ENCODE data around the gene ADRB2.

The ADRB2 gene

DNA sequence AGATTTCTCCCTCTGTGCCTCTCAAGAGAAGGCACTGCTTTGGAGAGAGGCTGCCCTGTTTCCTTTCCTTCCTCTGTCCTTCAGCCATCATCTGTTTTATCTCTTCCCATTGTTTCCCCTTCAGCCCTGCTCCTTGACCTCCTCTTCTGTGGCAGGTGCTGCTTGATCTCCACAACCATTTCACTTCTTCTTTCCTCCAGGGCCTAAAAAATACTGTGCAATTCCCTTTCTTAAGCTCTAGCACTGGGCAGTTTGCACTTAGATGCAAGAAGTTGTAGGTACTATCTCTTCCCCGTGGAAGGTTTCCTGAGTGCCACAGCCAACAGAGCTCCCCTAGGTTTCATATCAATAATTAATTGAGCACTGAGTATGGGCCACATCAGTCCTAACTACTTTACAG lies 8.8 kb upstream of the ADRB2 start:
- peak overlapping the region; percentile 53 to 76 (median 71) for H3K4me2 ChIP-seq
- H3K27me3 ChIP-seq, result no peaks in the 10 kb centered on the region
- H3K36me3 ChIP-seq, result no peaks in the 10 kb centered on the region
- peak overlapping the region in 7 of 11 experiments; percentile 2 to 64 (median 55); a peak in 9 of 22 replicates for H3K27ac ChIP-seq
- H3K9ac ChIP-seq, result peak overlapping the region in 1 of 11 experiments; percentile 3; a peak in 1 of 22 replicates
- H3K4me3 ChIP-seq, result no peak overlapping the region
- no peak for TF ChIP-seq Cebpa-rat (IDR thresholded peaks at IDR 0.05)
- H3K9me3 ChIP-seq (replicated peaks in 1 of 11), result peaks cover 0 to 6% (median 0%) of the 10 kb centered on the region in 11 experiments; a peak in 1 of 22 replicates
- H3K4me1 ChIP-seq, result peaks cover 24 to 86% (median 51%) of the 10 kb centered on the region in 10 experiments
- no peaks in the 10 kb centered on the region for H4K20me1 ChIP-seq

DNA sequence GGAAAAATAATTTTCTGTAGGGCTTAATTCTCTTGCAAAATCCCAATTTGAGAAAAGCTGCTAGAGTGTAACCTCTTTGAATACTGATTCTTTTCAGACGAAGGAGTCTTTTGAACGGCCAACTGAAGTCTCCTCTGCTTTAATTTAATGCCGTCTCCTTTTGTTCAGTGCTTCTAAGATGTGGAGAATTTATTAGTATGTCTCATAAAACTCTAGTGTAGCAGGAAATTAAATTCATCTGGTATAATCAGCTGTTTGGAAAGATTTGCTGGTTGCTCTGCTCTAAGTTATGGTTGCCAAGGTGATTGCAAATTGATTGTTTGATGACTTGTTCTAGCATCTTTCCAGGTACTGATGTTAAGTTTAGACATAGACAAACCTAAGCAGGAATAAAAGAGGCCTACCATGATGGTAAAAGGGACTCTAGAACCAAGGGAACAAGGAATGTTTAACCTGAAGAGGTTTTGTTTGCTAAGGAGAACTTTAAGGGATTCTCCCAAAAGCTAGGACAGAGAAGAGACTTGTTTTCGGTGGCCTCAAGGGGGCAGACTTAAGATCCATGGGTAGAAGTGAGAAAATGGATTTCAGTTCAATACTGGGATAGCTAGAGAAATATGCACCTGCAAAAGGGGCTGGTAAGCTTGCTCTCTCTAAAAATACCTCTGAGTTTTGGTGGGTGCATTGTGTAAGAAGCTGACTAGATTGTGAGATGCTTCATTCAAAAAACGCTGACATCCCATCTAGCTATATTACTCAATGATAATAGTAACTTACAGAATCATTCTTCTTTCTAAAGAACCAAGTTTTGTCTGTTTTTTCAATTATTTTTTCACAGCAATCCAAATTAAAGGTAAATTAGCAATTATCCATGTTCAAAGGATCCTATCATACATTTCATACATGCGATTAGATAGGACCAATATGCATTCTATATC lies 5.7 kb upstream of the ADRB2 start:
- no peaks in the 10 kb centered on the region for H3K9me3 ChIP-seq (replicated peaks in 1 of 11)

DNA sequence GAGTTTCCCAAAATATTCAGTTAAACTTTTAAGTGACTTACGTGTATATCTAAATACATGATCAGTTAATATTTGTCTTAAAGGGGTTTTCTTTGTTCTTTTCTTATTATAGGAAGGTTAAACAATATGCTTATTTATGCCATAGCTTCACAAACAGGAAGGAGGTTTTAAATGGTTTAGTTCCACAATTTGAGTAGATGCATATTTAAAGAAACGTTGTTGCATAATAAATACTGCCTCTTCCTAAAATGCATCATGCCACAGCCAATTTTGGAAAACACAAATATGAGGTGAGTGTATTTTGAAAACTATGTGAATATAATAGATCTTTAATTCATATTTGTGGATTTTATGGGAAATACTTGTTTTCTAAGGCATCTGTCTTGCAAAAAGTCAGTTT lies 2.5 kb upstream of the ADRB2 start:
- Histone ChIP-seq H4K20me1 (peaks cover 0 to 24% (median 10%) of the 10 kb centered on the region in 11 experiments; a peak in 14 of 22 replicates), H3K4me3 (peak overlapping the region in 1 of 10 experiments; percentile 29; a peak in 1 of 20 replicates), H3K4me1 (peaks cover 47 to 75% (median 59%) of the 10 kb centered on the region in 10 experiments), H3K27me3 (no peaks in the 10 kb centered on the region), H3K27ac (peak overlapping the region in 6 of 11 experiments; percentile 29 to 91 (median 78); a peak in 10 of 22 replicates), H3K36me3 (0 out of 22 replicates have a peak, but pooled peaks cover 0 to 3% (median 0%) of the 10 kb centered on the region in 11 experiments), H3K9me3 (replicated peaks in 1 of 11) (no peaks in the 10 kb centered on the region), H3K4me2 (peak overlapping the region in 10 of 11 experiments; percentile 94 to 99 (median 98); a peak in 17 of 22 replicates), H3K9ac (peak overlapping the region in 2 of 11 experiments; percentile 22 to 88; a peak in 1 of 22 replicates)
- no peak for TF ChIP-seq Cebpa-rat (IDR thresholded peaks at IDR 0.05)

More for the DNA sequence above, 5.7 kb upstream of the ADRB2 start:
- Histone ChIP-seq H3K9ac (no peak overlapping the region), H3K27ac (peak overlapping the region in 1 of 11 experiments; percentile 33; a peak in 2 of 22 replicates), H3K27me3 (no peaks in the 10 kb centered on the region), H4K20me1 (no peaks in the 10 kb centered on the region), H3K4me1 (peaks cover 40 to 89% (median 62%) of the 10 kb centered on the region in 10 experiments), H3K4me3 (no peak overlapping the region), H3K4me2 (peak overlapping the region in 2 of 11 experiments; percentile 43 to 63; a peak in 3 of 22 replicates), H3K36me3 (no peaks in the 10 kb centered on the region)
- TF ChIP-seq Cebpa-rat (IDR thresholded peaks at IDR 0.05), result no peak

DNA sequence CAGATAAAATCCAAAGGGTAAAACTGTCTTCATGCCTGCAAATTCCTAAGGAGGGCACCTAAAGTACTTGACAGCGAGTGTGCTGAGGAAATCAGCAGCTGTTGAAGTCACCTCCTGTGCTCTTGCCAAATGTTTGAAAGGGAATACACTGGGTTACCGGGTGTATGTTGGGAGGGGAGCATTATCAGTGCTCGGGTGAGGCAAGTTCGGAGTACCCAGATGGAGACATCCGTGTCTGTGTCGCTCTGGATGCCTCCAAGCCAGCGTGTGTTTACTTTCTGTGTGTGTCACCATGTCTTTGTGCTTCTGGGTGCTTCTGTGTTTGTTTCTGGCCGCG lies 727 bp upstream of the ADRB2 start:
- Histone ChIP-seq H3K9me3 (replicated peaks in 1 of 11) (no peaks in the 10 kb centered on the region), H3K27me3 (no peaks in the 10 kb centered on the region), H3K36me3 (peaks cover 0 to 17% (median 0%) of the 10 kb centered on the region in 11 experiments; a peak in 6 of 22 replicates), H3K4me2 (peak overlapping the region; percentile 88 to 99 (median 97)), H3K4me3 (peak overlapping the region; percentile 64 to 84 (median 73)), H3K9ac (peak overlapping the region; percentile 73 to 88 (median 84)), H3K4me1 (peaks cover 64 to 85% (median 75%) of the 10 kb centered on the region in 10 experiments), H4K20me1 (peaks cover 0 to 42% (median 10%) of the 10 kb centered on the region in 11 experiments; a peak in 14 of 22 replicates), H3K27ac (peak overlapping the region; percentile 65 to 91 (median 79); a peak in 21 of 22 replicates)
- TF ChIP-seq Cebpa-rat (IDR thresholded peaks at IDR 0.05), result 0 out of 22 replicates have a peak, but pooled peaks of 2 of the 11 experiments have one; percentile 7 to 17

DNA sequence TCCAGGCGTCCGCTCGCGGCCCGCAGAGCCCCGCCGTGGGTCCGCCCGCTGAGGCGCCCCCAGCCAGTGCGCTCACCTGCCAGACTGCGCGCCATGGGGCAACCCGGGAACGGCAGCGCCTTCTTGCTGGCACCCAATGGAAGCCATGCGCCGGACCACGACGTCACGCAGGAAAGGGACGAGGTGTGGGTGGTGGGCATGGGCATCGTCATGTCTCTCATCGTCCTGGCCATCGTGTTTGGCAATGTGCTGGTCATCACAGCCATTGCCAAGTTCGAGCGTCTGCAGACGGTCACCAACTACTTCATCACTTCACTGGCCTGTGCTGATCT lies 294 bp downstream of the ADRB2 start:
- Histone ChIP-seq H3K36me3 (peaks cover 0 to 22% (median 0%) of the 10 kb centered on the region in 11 experiments; a peak in 6 of 22 replicates), H3K9me3 (replicated peaks in 1 of 11) (no peaks in the 10 kb centered on the region), H3K4me3 (peak overlapping the region; percentile 64 to 84 (median 73)), H4K20me1 (peaks cover 0 to 52% (median 10%) of the 10 kb centered on the region in 11 experiments; a peak in 14 of 22 replicates), H3K4me1 (peaks cover 68 to 89% (median 78%) of the 10 kb centered on the region in 10 experiments), H3K27ac (peak overlapping the region; percentile 20 to 91 (median 79); a peak in 19 of 22 replicates), H3K27me3 (no peaks in the 10 kb centered on the region), H3K9ac (peak overlapping the region; percentile 73 to 88 (median 84)), H3K4me2 (peak overlapping the region; percentile 88 to 99 (median 97))
- TF ChIP-seq Cebpa-rat (IDR thresholded peaks at IDR 0.05), result no peak

DNA sequence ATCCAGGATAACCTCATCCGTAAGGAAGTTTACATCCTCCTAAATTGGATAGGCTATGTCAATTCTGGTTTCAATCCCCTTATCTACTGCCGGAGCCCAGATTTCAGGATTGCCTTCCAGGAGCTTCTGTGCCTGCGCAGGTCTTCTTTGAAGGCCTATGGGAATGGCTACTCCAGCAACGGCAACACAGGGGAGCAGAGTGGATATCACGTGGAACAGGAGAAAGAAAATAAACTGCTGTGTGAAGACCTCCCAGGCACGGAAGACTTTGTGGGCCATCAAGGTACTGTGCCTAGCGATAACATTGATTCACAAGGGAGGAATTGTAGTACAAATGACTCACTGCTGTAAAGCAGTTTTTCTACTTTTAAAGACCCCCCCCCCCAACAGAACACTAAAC lies 1.3 kb downstream of the ADRB2 start:
- H3K36me3 ChIP-seq, result peaks cover 0 to 25% (median 0%) of the 10 kb centered on the region in 11 experiments; a peak in 6 of 22 replicates
- peak overlapping the region in 6 of 11 experiments; percentile 20 to 91 (median 88); a peak in 12 of 22 replicates for H3K27ac ChIP-seq
- H3K27me3 ChIP-seq, result no peaks in the 10 kb centered on the region
- H3K4me2 ChIP-seq, result peak overlapping the region; percentile 88 to 99 (median 97)
- no peak for TF ChIP-seq Cebpa-rat (IDR thresholded peaks at IDR 0.05)
- peaks cover 68 to 96% (median 84%) of the 10 kb centered on the region in 10 experiments for H3K4me1 ChIP-seq
- H3K9me3 ChIP-seq (replicated peaks in 1 of 11), result no peaks in the 10 kb centered on the region
- peak overlapping the region; percentile 64 to 84 (median 73) for H3K4me3 ChIP-seq
- H4K20me1 ChIP-seq, result peaks cover 0 to 62% (median 10%) of the 10 kb centered on the region in 11 experiments; a peak in 14 of 22 replicates
- peak overlapping the region; percentile 29 to 88 (median 84); a peak in 19 of 22 replicates for H3K9ac ChIP-seq

DNA sequence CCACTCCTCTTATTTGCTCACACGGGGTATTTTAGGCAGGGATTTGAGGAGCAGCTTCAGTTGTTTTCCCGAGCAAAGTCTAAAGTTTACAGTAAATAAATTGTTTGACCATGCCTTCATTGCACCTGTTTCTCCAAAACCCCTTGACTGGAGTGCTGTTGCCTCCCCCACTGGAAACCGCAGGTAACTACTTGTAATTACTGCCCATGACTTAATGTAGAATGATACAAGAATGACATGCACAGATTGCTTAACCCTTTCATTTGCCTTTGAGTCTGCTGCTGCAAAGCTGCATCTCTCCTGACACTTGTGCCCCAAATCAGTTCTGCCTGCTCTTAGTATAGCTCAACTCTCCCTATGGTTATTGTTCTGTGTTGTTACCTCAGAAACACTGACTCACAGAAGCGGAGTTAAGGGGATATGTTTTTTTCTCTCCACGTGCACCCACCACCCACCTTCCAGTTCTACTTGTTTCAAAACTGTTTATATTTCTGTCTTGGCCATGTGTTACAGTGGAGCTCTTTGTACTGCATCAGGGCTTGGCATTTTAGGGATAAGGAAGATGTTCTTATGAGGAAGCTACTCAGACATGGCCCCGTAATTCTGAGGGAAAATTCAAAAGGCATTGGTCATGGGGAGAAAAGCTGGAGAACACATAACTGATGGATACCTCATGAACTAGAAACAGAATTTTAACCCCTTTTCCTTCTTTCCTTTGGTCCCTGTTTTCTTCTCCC lies 2.3 kb downstream of the ADRB2 start:
- H3K4me3 ChIP-seq, result peak overlapping the region; percentile 64 to 84 (median 73)
- H3K9ac ChIP-seq, result peak overlapping the region; percentile 29 to 88 (median 84)
- peak overlapping the region; percentile 88 to 99 (median 97) for H3K4me2 ChIP-seq

DNA sequence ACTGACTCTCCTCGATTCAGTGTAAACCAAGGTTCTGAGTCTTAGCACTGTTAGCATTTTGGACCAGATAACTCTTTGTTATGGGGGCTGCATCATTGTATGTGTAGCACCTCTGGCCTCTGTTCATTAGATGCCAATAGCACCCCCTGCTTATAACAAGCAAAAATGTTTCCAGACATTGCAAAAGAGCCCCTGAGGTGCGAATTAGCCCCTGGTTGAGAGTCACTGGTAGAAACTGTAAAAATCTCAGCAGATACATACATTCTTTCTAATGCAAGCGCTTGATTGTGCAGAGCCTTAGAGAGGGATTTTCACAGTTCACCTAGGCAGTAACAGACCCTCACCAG lies 2.8 kb downstream of the ADRB2 start:
- H3K27me3 ChIP-seq, result no peaks in the 10 kb centered on the region
- H3K4me3 ChIP-seq, result peak overlapping the region; percentile 64 to 84 (median 73)
- H4K20me1 ChIP-seq, result peaks cover 0 to 76% (median 10%) of the 10 kb centered on the region in 11 experiments; a peak in 14 of 22 replicates
- peak overlapping the region; percentile 88 to 99 (median 97) for H3K4me2 ChIP-seq
- no peak for TF ChIP-seq Cebpa-rat (IDR thresholded peaks at IDR 0.05)
- H3K9me3 ChIP-seq (replicated peaks in 1 of 11), result no peaks in the 10 kb centered on the region
- H3K4me1 ChIP-seq, result peaks cover 73 to 97% (median 89%) of the 10 kb centered on the region in 10 experiments
- H3K9ac ChIP-seq, result peak overlapping the region; percentile 29 to 88 (median 84); a peak in 21 of 22 replicates
- H3K36me3 ChIP-seq, result peaks cover 0 to 38% (median 0%) of the 10 kb centered on the region in 11 experiments; a peak in 7 of 22 replicates
- peak overlapping the region in 10 of 11 experiments; percentile 3 to 91 (median 57); a peak in 15 of 22 replicates for H3K27ac ChIP-seq

More for the DNA sequence above, 2.3 kb downstream of the ADRB2 start:
- Histone ChIP-seq H3K4me1 (peaks cover 71 to 97% (median 89%) of the 10 kb centered on the region in 10 experiments), H3K9me3 (replicated peaks in 1 of 11) (no peaks in the 10 kb centered on the region), H3K36me3 (peaks cover 0 to 32% (median 0%) of the 10 kb centered on the region in 11 experiments; a peak in 6 of 22 replicates), H3K27ac (peak overlapping the region in 7 of 11 experiments; percentile 20 to 91 (median 87); a peak in 12 of 22 replicates), H3K27me3 (no peaks in the 10 kb centered on the region), H4K20me1 (peaks cover 0 to 71% (median 10%) of the 10 kb centered on the region in 11 experiments; a peak in 14 of 22 replicates)
- no peak for TF ChIP-seq Cebpa-rat (IDR thresholded peaks at IDR 0.05)

Measured in BLaER1 treated with 17β-estradiol and CSF1 and Interleukin-3, amounts not matched to agents 10 nM and 100 nM (cell line).